ENCODE results near the gene BHLHE41.

DNA sequence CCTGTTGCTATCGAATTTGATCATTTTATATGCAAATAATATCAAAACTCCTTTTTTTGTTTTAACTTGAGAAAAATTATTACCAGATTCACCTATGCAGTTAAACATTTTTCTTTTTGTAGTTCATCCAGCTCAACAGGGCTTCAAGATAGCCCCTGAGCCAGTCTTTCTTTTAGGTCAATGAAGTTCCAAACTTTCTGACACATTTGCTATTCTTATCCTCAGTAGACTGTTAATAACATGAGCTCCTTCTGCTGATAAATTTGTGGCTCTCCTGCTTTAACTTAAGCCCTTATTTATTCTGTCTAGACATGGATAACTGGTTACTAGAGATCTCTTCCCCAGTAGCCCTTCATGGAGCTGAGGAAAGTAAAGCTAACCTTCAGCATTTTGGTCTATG lies 37.3 kb upstream of the BHLHE41 start:
- no peak for TF ChIP-seq POLR2AphosphoS5 (IDR thresholded peaks at IDR 0.05)
- TF ChIP-seq, protein P1, sequence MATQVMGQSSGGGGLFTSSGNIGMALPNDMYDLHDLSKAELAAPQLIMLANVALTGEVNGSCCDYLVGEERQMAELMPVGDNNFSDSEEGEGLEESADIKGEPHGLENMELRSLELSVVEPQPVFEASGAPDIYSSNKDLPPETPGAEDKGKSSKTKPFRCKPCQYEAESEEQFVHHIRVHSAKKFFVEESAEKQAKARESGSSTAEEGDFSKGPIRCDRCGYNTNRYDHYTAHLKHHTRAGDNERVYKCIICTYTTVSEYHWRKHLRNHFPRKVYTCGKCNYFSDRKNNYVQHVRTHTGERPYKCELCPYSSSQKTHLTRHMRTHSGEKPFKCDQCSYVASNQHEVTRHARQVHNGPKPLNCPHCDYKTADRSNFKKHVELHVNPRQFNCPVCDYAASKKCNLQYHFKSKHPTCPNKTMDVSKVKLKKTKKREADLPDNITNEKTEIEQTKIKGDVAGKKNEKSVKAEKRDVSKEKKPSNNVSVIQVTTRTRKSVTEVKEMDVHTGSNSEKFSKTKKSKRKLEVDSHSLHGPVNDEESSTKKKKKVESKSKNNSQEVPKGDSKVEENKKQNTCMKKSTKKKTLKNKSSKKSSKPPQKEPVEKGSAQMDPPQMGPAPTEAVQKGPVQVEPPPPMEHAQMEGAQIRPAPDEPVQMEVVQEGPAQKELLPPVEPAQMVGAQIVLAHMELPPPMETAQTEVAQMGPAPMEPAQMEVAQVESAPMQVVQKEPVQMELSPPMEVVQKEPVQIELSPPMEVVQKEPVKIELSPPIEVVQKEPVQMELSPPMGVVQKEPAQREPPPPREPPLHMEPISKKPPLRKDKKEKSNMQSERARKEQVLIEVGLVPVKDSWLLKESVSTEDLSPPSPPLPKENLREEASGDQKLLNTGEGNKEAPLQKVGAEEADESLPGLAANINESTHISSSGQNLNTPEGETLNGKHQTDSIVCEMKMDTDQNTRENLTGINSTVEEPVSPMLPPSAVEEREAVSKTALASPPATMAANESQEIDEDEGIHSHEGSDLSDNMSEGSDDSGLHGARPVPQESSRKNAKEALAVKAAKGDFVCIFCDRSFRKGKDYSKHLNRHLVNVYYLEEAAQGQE (IDR thresholded peaks at IDR 0.05; ENCODE audit: borderline replicate concordance): no peak
- TF ChIP-seq, protein P2, sequence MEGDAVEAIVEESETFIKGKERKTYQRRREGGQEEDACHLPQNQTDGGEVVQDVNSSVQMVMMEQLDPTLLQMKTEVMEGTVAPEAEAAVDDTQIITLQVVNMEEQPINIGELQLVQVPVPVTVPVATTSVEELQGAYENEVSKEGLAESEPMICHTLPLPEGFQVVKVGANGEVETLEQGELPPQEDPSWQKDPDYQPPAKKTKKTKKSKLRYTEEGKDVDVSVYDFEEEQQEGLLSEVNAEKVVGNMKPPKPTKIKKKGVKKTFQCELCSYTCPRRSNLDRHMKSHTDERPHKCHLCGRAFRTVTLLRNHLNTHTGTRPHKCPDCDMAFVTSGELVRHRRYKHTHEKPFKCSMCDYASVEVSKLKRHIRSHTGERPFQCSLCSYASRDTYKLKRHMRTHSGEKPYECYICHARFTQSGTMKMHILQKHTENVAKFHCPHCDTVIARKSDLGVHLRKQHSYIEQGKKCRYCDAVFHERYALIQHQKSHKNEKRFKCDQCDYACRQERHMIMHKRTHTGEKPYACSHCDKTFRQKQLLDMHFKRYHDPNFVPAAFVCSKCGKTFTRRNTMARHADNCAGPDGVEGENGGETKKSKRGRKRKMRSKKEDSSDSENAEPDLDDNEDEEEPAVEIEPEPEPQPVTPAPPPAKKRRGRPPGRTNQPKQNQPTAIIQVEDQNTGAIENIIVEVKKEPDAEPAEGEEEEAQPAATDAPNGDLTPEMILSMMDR (IDR thresholded peaks at IDR 0.05; ENCODE audit: poor library complexity, severe bottlenecking): no peak
- TF ChIP-seq EP300 (conservative IDR thresholded peaks at IDR 0.05; ENCODE audit: poor library complexity, severe bottlenecking): no peak

Measured in neural cell (in vitro differentiated cells).